ENCODE data around the gene GIPR. TPM values are rescaled to one million over a fixed set of nuclear protein-coding genes. Genes with fewer than 3 reads are reported as not detected.

The GIPR gene
- total RNA-seq, 1 experiment from 2014 or later = 2.0 TPM

GRCh38 chr19:45638930-45639729 lies 28.9 kb upstream of the GIPR start, which contains the start of gene EML2:
EML2 (minus strand) TSS chr19:45639397; CDS start chr19:45639376, 21 bp downstream.
- Histone ChIP-seq H3K27me3 (ENCODE audit: control insufficient read depth, insufficient read depth, low read length) (no peaks in the 10 kb centered on the region), H3K4me3 (ENCODE audit: low read depth in 2 of 2, low read length in 2 of 2) (peak within 1 kb of the TSS; percentile 61 to 71), H3K9me3 (ENCODE audit: control insufficient read depth, insufficient read depth, low read depth, low read length) (no peaks in the 10 kb centered on the region), H3K4me1 (ENCODE audit: control insufficient read depth, insufficient read depth, low read length) (peaks cover 14% of the 10 kb centered on the region; the same call in 1 of the 2 replicates), H3K36me3 (ENCODE audit: control insufficient read depth, insufficient read depth, low read length) (no peaks in the 10 kb centered on the region), H3K27ac (ENCODE audit: low read length) (peak within 1 kb of the TSS; percentile 77)
- no TSS peak for BruUV-seq (replicated peaks)
- POLR2A ChIA-PET = no interaction called here
- no peak for DNase-seq (ENCODE audit: low read depth, low spot score)
- in situ Hi-C loops (cut with HindIII; ENCODE audit: low pct_unique_long_range_greater_than_20kb, low sequenced_read_pairs) = no loop called here
- ATAC-seq = 0 out of 2 replicates have a peak, but pooled peaks have one; percentile 23
- TF ChIP-seq CTCF (IDR thresholded peaks at IDR 0.05) = no peak; the same call in 1 of the 2 replicates
- TF ChIP-seq TCF7L2 (IDR thresholded peaks at IDR 0.05; ENCODE audit: low read depth, low read length) = no peak
- TF ChIP-seq REST (IDR thresholded peaks at IDR 0.05; ENCODE audit: insufficient read depth in 1 of 2, low read depth in 2 of 2, low read length in 1 of 2) = no peak
- 0 out of 2 replicates have a peak, but pooled peaks have one; percentile 26 for TF ChIP-seq POLR2AphosphoS5 (IDR thresholded peaks at IDR 0.05; ENCODE audit: low read depth, low read length)
- TF ChIP-seq SIN3A (IDR thresholded peaks at IDR 0.05; ENCODE audit: borderline replicate concordance, insufficient read depth, low read depth, low read length) = peak; percentile 45; the same call in 1 of the 2 replicates
- intact Hi-C loops (cut with micrococcal nuclease; ENCODE audit: unreplicated experiment) = no loop called here
- CTCF ChIA-PET = no interaction called here

GRCh38 chr19:45640849-45641273 lies 27.2 kb upstream of the GIPR start:
- Histone ChIP-seq H3K4me3 (ENCODE audit: low read depth in 2 of 2, low read length in 2 of 2) (peak overlapping the region; percentile 52 to 69), H3K27ac (ENCODE audit: low read length) (peak overlapping the region; percentile 77), H3K27me3 (ENCODE audit: control insufficient read depth, insufficient read depth, low read length) (no peaks in the 10 kb centered on the region), H3K4me1 (ENCODE audit: control insufficient read depth, insufficient read depth, low read length) (peaks cover 14% of the 10 kb centered on the region; the same call in 1 of the 2 replicates), H3K9me3 (ENCODE audit: control insufficient read depth, insufficient read depth, low read depth, low read length) (no peaks in the 10 kb centered on the region), H3K36me3 (ENCODE audit: control insufficient read depth, insufficient read depth, low read length) (no peaks in the 10 kb centered on the region)
- intact Hi-C loops (cut with micrococcal nuclease; ENCODE audit: unreplicated experiment) = no loop called here
- in situ Hi-C loops (cut with HindIII; ENCODE audit: low pct_unique_long_range_greater_than_20kb, low sequenced_read_pairs) = no loop called here
- TF ChIP-seq SIN3A (IDR thresholded peaks at IDR 0.05; ENCODE audit: borderline replicate concordance, insufficient read depth, low read depth, low read length) (no peak), REST (IDR thresholded peaks at IDR 0.05; ENCODE audit: insufficient read depth in 1 of 2, low read depth in 2 of 2, low read length in 1 of 2) (no peak), TCF7L2 (IDR thresholded peaks at IDR 0.05; ENCODE audit: low read depth, low read length) (no peak)
- ATAC-seq = no peak
- POLR2A ChIA-PET = no interaction called here
- no TSS peak for BruUV-seq (replicated peaks)
- CTCF ChIA-PET = interaction anchor here (1.0 to 1.9 kb wide), 3 partner anchors 34 to 162 kb away, joined by 3 to 8 read pairs (median 3); no protein-coding TSS in a partner anchor
- DNase-seq (ENCODE audit: low read depth, low spot score) = no peak
